GM21529 (cell line): ENCODE measurements around the gene EHBP1.
"Not testable (repeated sequence)": the region's sequence is repeated elsewhere in the genome, so short reads cannot be mapped to it uniquely, and the experiment has no call there.

Source experiments
- ATAC-seq: cut with Tn5 transposase; IDR thresholded peaks from one replicate; pipeline ENCODE4 v1.9.1; 2021; ENCODE audit not compliant: unreplicated experiment

EHBP1 gene

DNA sequence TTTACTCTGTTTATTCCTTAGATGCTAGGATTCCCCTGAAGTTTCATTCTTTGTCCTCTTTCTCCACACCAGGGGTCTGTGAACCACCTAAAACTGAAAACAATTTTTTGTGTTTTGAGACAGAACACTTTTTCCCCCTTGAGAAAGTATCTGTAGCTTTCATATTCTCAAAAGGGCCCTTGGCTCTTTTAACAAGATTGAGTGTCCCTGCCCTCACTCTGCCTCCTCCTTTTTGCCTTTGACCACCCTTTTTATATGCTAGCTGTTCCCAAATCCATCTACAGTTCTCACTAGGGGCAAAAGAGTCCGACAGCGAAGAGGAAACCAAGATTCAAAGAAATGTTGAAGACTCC is 883 bp upstream of the EHBP1 start:
- no peak for ATAC-seq

DNA sequence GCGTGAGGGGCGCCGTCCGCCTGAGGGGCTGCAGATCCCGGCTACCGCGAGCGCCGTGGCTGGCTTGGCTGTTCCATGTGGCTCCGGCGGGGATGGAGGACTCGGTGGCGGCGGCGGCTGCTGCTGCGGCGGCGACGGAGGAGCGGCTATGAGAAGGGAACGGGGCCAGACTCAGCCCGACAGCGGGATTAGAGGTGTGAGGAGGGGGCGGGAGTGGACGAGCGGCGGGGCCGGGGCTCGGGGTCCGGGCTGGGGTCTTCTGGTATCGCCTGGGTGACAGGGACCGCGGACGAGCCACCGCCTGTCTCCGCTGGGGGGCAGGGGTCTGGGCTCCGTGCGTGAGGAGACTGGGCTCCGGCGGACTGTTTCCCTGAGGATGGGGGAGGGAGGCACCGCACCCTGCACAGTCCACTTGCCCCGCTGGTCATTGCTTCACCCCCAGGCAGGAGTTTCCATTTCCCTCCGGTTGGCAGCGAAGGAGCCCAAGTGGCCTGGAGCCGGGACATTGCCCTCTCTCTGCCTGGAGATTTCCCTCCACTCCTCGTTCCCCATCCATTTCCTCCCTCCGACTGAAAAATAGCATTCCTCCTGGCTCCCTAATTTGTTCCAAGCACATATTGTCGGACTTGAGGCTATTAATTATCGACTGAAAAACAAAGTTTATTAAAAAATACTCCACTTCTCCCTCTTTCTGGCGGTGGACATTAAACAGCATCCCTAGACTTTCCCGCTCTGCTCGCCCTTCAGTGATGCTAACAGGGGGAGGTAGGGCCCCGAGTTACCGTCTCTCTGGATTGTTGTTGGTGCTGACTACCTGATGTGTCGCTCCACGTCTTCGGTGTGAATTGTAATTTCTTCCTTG is 577 bp downstream of the EHBP1 start:
- ATAC-seq: peak; percentile 5

DNA sequence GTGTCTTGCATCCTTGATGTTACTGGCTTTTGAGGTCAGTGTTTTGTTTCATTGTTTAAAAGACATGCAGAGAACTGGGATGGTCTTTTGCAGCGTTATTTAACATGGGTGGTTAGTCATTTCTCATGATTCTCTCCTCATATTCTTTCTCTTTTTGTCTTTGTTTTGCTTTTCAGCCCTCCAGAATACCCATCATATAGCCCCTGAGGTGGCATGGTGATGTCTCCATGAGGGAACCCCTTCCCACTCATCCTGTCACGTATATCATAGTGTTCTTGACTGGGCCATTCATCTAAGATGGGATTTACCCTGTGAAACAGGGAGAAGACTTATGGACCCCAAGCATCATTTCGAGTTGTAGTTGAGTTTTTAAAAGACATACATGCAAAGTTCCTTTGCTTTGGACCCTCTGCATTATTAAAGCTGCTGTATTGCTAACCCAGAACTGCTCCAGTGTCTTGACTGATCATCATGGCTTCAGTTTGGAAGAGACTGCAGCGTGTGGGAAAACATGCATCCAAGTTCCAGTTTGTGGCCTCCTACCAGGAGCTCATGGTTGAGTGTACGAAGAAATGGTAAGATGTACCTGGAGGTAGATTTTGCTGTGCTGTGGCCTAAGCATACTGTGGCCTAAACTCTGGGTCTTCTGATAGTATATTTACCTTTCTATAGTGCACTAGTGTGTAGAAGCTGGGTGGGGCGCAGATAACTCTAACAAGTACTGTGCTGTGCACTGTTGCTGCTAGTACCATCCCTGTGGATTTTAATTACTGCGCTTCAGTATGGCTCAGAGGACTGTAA is 1.4 kb downstream of the EHBP1 start:
- no peak for ATAC-seq

DNA sequence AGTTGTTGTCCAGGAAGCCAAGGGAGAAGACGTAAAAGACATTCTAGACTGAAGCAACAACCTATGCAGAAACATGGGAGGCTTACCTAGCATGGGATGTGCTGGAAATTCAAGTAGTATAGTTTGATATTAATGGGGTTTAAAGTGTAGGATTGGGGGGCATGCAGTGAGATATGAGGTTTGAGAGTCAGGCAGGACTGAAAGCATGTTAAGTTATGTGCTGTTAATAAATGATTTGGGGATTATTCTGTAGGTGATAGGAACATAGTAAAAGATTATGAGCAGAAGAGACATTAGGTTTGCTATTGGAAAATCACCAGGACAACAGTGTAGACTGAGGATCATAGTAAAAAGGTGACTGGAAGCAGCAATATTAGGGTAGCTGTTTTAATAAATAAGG is 3.2 kb downstream of the EHBP1 start:
- ATAC-seq: no peak

DNA sequence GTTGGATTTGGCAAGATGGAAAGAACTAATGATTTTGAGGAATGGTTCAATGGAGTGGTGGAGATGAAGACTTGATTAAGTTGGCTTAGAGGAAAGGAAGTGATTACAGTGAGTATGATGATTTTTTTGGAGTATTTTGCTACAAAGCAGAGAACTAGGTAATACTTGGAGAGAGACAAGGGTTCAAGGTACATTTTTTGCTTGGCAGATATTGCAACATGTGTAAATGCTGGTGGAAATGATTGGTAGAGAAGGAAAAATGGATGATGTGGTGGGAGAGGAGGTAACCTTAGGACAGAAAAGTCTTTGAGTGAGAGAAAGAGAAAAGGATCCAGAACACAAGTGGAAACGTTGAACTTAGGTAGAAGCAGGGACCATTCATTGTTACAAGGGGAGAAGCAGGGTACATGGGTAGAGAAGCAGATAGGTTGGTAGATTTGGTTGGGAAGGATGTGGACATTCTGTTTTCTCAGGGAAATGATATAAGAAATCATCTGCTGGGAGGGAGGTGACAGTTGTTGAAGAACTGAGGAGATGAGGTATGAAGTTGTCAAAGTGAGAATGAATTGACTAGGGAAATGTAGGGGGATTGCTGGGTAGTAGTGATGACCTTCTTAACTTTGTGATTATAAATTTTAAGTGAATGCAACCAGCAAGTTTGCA is 6.5 kb downstream of the EHBP1 start:
- no peak for ATAC-seq

DNA sequence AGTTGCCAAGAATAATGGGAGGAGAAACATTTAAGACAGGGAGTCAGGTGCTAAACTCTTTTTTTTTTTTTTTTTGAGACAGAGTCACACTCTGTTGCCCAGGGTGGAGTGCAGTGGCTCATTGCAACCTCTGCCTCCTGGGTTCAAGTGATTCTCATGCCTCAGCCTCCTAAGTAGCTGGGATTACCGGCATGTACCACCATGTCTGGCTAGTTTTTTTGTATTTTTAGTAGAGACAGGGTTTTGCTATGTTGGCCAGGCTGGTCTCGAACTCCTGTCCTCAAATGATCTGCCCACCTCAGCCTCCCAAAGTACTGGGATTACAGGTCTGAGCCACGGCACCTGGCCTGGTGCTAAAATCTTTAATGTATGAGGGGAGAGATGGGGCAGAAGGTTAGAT is 7.7 kb downstream of the EHBP1 start:
- ATAC-seq: not testable (repeated sequence)

DNA sequence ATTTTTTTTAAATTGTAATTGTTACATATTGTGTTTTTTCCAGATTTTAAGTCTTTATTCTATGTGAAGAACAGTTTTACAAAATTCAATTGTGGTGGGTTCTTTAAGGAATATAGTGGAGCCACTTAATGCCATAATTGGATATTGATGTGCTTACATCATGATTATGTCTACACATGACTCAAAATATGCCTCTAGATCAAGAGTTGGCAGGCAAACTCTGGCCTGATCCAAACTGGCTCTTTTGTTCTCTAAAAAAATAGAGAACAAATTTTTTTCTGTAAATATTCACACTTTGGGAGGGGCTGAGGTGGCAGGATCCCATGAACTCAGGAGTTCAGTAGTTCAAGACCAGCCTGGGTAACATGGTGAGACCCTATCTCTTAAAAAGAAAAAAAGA is 8.3 kb downstream of the EHBP1 start:
- ATAC-seq: no peak

DNA sequence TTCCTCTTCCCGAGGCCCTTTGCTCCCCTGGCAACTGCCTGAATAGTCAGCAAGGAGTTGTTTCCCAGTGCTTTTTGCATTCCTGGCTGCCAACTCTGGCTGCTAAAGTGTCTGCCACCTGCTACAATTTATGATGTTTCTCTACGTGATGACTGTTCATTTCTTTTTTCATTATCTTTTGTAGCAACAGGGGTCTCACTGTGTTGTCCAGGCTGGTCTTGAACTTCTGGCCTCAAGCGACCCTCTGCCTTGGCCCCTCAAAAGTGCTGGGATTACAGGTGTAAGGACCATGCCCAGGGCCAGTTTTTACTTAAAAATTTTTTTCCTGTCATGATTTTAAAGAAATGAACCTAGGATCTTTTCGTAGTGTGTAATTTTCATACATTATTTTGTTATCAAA is 11.3 kb downstream of the EHBP1 start:
- no peak for ATAC-seq

DNA sequence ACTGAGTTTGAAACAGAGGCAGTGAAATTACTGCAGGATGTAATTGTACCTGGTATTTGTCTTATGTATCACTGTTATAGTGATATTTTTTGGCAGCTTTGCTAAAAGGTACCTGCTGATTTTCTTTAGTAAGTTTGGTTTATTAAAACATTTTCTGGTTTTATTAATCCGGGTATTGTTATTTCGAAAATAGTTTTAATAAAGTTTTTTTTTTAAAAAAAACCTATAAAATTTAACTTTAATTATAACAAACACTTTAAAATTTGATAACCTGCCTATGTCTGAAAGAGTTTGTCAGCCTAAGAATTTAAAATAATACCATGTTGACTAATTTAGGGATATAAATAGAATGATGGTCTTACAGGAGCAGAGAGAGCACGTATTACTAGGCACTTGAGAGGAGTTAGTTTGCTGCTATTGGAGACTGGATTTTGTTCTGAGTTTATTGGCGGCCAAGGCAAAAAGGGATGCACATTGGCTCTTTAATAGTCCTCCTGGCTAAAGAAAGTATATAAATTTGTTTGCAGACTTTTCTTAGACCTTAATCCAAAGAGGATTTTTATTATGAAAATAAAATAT is 12.1 kb downstream of the EHBP1 start:
- no peak for ATAC-seq

DNA sequence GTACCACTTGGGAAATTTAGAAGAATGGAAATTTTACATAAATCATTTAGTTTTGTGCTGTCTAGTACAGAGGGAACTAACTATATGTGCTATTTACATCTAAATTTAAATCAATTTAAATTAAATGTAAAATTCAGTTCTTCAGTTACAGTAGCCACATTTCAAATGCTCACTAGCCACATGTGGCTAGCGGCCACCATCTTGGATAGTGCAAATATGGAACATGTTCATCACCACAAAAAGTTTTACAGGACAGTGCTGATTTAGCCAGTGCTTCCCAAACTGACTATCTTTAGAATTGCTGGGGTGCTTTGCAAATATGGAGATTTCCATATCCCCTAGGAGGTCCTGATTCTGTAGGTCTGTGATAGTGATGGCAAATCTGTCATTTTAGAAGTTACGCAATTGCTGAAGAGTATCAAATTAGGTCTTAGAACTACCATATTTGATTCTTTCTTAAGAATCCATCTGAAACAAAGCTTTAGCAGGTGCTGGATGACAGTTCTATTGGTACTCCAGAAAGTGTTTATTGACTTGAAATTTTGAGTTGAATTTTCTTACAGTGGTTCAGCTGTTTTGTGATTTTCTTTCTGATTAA is 12.8 kb downstream of the EHBP1 start:
- no peak for ATAC-seq

DNA sequence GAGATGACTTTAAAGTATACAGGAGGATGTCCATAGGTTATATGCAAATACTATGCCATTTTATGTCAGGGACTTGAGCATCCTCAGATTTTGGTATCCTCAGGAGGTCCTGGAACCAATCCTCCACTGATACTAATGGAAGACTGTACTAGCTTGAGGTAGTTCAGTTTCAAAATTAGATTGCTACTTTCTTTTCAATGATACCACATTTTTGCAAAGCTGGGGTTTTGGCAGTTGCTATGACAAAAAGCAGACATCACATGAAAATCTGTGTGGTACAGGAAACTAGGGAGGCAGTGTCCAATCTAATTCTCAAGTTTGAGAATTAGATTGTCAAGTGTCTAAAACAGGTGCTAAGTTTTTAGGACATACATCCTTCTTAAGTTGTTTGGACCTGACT is 14.2 kb downstream of the EHBP1 start:
- no peak for ATAC-seq

DNA sequence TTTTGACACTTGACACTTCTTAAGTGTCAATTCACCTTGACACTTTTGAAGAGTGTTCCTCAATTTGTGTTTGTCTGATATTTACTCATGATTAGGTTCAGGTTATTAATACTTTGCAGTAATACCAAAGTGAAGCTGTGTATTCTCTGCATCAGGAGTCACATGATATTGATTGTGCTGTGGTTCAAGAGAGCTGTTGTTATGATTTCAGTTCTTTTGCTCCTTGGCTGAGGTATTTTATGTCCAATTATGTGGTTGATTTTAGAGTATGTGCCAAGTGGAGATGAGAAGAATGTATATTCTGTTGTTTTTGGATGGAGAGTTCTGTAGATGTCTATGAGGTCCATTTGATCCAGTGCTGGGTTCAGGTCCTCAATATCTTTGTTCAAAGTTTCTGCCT is 17.2 kb downstream of the EHBP1 start:
- ATAC-seq: no peak

DNA sequence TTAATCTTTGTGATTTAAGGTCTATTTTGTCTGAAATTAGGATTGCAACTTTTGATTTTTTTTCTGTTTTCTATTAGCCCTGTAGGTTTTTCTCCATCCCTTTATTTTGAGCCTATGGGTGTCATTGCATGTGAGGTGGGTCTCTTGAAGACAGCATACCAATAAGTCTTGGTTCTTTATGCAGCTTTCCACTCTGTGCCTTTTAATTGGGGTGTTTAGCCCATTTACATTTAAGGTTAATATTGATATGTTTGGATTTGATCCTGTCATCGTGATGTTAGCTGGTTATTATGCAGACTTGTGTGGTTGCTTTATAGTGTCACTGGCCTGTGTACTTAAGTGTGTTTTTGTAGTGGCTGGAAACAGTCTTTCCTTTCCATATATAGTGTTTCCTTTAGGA is 17.7 kb downstream of the EHBP1 start:
- no peak for ATAC-seq

DNA sequence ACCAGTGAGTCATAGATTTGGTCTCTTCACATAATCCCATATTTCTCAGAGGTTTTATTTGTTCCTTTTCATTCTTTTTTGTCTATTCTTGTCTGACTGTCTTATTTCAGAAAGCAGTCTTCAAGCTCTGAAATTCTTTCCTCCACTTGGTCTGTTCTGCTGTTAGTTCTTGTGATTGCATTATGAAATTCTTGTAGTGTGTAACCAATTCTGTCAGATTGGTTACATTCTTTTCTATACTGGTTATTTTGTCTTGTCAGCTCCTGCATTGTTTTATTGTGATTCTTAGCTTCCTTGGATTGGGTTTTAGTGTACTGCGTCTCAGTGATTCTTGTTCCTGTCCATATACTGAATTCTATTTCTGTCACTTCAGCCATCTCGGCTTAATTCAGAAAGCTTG is 18.6 kb downstream of the EHBP1 start:
- ATAC-seq: no peak

DNA sequence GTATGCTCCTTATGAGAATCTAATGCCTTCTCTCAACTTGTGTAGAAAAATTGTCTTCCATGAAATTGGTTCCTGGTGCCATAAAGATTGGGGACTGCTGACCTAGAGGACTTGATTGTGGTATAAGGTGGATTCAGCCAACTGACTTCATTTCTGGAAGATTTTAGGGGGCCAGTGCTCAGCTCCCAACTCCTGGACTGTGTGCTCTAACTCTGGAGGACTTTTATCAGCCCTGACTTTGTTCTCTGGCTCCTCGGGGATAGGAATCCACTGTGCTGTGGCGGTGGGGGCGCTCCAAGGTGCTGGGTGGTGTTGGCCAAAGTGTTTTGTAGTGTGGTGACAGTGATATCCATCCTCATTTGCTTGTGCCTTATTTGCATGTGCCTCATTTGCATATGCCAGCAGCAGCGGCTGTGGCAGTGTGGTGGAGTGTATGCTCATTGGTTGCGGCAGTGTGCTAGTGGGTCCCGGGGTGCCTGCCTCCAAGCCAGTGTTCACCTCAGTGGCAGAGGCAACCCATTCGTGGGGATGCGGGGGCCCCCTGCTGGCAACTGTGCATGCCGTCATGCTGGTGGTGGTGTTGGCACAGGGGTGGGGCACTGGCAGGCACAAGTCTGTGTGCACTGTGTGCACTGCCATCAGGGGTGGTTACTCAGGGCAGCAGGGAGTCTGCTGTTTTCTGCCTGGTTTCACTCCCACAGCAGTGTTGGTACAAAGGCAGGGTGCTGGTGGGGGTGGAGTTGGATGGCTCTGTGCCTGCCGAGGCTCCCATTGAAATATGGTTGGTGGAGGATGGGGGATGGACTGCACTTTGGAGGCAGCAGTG is 19.6 kb downstream of the EHBP1 start:
- no peak for ATAC-seq

DNA sequence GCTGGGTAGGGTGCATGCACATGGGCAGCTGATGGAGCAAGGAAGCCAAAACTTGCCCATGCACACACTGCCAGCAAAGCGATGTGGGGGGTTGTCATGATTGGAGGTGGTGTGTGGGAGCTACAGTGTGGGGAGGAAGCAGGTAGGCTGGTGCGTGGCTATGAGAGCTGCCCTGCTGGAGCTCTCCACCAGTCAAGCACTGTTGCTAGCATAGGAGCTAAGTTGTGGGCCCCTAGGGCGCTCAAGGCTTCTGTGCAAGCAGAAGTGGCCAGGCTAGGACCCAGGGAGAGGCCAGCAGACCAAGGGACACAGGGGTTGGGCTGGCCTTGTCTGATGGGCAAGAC is 20.2 kb downstream of the EHBP1 start:
- ATAC-seq: no peak

DNA sequence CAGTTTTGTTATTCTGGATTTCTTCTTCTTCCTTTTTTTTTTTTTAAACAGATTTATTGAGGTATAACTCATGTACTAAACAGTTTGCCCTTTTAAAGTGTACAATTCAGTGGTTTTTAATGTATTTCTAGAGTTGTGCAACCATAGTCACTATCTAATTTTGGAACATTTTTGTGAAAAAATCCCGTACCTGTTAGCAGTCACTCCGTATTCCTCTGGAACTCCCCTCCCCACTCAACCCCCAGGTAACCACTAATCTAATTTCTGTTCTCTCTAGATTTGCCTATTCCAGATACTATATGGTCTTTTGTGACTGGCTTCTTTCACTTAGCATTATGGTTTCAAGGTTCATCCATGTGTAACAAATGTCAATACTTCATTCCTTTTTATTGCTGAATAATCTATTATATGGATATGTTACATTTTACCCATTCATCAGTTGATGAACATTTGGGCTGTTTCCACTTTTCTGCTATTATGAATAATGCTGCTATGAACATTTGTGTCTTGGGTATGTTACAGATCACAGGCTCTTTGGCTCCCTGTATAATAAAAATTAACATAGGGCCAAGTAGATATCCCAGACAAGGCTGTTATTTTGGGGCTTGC is 21.9 kb downstream of the EHBP1 start:
- ATAC-seq: no peak

DNA sequence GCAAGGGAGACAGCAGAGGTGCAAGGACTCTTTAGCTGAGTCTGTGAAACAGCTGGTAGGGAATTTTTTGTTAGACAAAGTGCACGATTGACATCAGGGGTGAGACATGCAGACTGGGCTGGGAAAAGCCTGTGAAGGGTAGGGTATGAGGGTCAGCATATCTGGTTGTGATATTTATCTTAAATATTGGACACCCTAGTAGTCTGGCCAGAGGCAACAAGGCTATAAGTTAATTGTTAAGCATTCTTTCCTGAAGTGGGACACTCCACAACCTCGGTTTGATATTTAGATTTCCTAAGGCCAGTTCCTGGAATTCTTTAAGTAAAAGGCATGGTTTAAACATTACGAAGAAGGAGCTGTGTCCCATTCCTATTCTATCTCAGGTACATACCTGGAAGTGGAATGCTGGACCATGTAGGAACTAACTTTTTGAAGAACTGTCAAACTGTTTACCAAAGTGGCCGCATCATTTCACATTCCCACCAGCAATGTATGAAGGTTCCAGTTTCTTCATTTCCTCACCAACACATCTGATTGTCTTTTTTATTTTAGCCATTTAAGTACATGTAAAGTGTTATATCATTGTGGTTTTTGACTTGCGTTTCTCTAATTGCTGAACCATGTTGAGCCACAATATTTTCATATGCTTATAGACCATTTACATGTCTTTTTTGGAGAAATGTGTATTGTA is 22.5 kb downstream of the EHBP1 start:
- ATAC-seq: no peak

DNA sequence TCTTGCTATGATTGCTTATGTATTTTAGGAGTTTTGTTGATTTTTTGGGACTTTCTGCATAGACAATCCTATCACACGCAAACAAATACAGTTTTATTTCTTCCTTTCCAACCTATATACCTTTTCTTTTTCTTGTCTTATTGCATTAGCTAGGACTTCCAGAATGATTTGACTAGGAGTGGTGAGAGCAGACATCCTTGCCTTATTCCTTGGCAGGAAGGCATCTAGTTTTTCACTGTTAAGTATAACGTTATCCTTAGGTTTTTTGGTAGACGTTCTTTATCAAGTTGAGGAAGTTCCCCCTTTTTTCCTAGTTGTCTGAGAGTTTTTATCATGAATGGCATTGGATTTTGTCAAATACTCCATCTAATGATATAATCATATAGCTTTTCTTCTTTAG is 25.8 kb downstream of the EHBP1 start:
- ATAC-seq: no peak
